Epithelial cell of esophagus (primary cell): ENCODE measurements around the gene GABBR2.
A peak's percentile ranks its signal among the peaks of the same experiment; 100 is the strongest.
"Not testable (repeated sequence)": the region's sequence is repeated elsewhere in the genome, so short reads cannot be mapped to it uniquely, and the experiment has no call there.

ENCODE experiments used
- DNase-seq: peaks from one replicate; pipeline ENCODE4 v3.0.0; 2010; ENCODE audit warnings: low read depth
- H3K4me3 ChIP-seq: 2 replicates; pipeline ENCODE4 v1.5.1; 2011; ENCODE audit warnings: mild to moderate bottlenecking, low read length, control low read depth
- CTCF ChIP-seq: IDR thresholded peaks from 2 replicates; pipeline ENCODE4 v1.5.1; 2011; ENCODE audit warnings: low read depth, mild to moderate bottlenecking, low read length, control low read depth, inconsistent platforms; ENCODE audit not compliant: insufficient read depth; ENCODE audit errors: missing control alignments

Gene GABBR2

DNA sequence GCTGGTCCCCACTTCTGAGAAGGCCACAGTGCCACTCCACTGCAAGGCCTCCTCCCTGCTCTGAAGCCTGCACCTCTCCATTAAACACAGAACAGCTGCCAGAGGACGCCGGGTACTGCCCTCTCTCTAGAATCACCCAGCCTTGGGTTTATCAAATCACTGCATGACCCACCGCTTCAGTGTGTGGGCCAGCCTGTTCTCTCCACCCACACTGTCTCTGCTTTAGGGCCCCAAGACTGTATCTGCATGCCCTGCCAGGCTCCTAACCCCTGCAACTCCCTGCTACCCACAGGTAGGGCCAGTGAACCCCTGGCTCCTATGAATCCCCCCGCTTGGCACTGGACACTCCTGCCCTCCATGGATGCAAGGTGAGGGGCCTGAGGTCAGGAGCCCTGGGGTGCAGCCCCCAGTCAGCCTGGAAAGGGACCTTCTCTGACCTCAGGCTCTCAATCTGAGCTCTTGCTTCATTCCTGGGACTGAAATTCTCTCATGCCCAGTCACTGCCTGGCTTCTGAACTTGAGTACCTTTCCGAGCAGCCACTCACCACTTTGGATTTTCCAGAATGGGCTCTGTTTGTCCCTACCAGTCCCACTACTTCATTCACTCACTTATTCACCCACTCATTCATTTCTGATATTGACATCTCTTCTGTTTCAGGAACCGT lies 206.3 kb downstream of the GABBR2 start:
- no peak overlapping the region for H3K4me3 ChIP-seq
- peak; percentile 44 for DNase-seq
- TF ChIP-seq CTCF = no peak

GRCh38 chr9:98501819-98502218 lies 206.9 kb downstream of the GABBR2 start:
- no peak overlapping the region for H3K4me3 ChIP-seq
- TF ChIP-seq CTCF = no peak
- no peak for DNase-seq

DNA sequence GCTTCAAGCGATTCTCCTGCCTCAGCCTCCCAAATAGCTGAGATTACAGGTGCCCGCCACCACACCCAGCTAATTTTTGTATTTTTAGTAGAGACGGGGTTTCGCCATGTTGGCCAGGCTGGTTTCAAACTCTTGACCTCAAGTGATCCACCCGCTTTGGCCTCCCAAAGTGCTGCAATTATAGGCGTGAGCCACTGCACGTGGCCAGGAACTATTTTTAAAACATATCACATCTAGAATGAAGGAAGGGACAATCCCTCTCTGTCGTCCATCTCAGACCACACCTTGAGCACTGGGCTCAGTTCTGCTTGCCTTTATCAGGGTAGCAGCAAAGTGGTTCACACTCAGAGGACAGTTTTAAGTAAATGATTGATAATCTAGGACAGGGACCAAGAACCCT lies 207.5 kb downstream of the GABBR2 start:
- DNase-seq, H3K4me3 ChIP-seq: not testable (repeated sequence)

DNA sequence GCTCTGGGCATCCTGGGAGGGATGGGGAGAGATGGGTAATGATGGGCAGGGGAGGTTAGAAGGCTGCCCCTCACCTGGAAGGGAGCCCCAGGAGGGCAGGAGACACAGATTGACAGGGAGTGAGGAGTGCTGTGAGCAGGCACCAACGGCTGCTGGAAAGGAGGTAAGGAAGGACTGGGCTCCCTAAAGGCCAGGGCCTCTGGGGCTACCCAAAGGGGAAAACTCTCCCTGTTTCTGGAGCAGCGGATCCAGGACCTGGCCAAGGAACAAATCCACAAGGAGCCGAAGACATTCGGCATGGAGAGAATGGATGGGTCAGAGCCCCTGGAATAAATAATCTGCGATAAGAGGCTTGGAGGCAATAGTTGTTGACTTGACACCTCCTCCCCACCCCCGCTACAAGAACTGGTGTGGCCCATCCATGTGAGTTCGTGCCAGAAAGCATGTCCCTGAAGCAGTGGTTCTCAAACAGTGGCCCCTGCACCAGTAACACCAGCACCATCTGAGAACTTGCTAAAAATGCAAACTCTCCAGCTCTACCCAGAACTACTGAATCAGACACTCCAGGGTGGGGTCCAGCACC lies 208.3 kb downstream of the GABBR2 start:
- DNase-seq = no peak
- TF ChIP-seq CTCF = no peak
- no peak overlapping the region for H3K4me3 ChIP-seq

DNA sequence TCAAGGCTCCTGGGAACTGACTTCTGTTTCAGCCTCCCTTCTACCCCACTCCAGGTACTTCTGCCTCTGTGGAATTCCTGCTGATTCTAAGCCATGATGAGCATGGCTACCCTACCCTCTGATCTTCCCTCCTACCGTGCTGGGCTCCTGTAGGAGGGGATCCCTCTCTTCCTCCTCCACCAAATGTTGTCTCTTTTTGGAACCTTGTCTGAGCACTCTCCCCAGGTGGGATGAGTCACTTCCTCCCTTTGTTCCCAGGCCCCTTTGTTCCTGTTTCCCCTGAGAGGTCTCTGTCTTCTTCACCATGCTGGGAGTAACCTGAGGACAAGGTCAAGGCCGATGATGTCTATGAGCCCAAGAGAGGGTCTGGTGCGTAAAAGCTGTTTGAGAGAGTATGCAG lies 213.2 kb downstream of the GABBR2 start:
- no peak overlapping the region for H3K4me3 ChIP-seq
- TF ChIP-seq CTCF = no peak
- no peak for DNase-seq

GRCh38 chr9:98494852-98495251 lies 213.9 kb downstream of the GABBR2 start:
- DNase-seq = no peak
- no peak overlapping the region for H3K4me3 ChIP-seq
- TF ChIP-seq CTCF = no peak

DNA sequence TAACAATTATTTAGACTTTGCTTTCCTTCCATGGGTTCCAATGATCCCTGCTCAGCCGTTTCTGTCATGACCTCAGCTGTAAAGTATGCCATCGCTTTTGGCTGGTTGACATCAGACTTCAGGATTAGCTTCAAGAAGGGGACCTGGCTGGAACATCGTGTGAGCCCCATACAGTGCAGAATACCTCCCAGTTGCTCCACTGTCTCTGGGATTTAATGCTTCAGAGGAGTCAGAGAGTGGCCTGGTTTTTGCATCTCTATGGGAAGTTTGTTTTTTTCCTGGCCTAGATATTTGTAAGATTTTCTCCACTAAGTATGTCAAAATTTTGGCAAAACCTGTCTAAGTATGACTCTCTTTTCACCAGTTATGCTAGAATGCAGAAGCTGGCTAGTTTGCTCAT lies 216.9 kb downstream of the GABBR2 start:
- DNase-seq = peak; percentile 15
- H3K4me3 ChIP-seq = no peak overlapping the region
- TF ChIP-seq CTCF = no peak

DNA sequence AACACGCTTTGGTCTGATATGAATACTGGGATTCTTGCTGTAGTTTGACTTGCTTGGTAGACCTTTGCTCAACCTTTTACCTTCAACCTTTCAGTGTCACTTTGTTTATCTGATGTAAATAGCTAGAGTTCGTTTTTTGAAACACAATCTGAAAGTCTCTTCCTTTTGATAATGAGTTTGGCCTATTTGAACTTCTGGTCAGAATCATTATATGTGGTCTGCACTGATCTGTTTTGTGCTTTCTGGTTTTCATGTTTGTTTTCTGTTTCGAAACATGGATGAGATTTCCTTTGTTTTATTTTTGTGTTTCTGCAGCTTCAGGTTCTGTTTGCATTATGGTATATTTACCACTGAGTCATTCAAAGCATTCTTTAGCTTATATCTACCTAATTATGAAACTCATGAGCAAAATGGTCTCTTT lies 217.5 kb downstream of the GABBR2 start:
- no peak for TF ChIP-seq CTCF
- peak; percentile 17 for DNase-seq
- no peak overlapping the region for H3K4me3 ChIP-seq
